Esophagus squamous epithelium (tissue), 5 donors: Measurements from ENCODE around the gene MOK. TPM values are rescaled to one million over a fixed set of nuclear protein-coding genes. Genes with fewer than 3 reads are reported as not detected.

ENCODE experiments used
- DNase-seq: peaks from one replicate; lab custom pipeline; 2025; lab: John Stamatoyannopoulos, UW
- H3K27ac ChIP-seq, 4 donors: fragments of 200-600 bp; sonication (generic); one replicate each; pipeline ENCODE4 v1.5.1; 2016 to 2019; ENCODE audit warnings: mild to moderate bottlenecking in 1 of 4
- H3K27me3 ChIP-seq, 4 donors: fragments of 200-600 bp; sonication (generic); 1 replicate in 3 of 4; 2 replicates in 1 of 4; pipeline versions ENCODE4 v1.5.1 to v1.6.0; 2017 to 2021; ENCODE audit warnings: antibody characterized with exemption in 1 of 4
- H3K36me3 ChIP-seq, 3 donors: fragments of 200-600 bp; sonication (generic); one replicate each; pipeline ENCODE4 v1.5.1; 2016 to 2019
- H3K4me1 ChIP-seq, 3 donors: fragments of 200-600 bp; sonication (generic); one replicate each; pipeline ENCODE4 v1.5.1; 2017 to 2019
- H3K4me3 ChIP-seq, 4 donors: fragments of 200-600 bp; sonication (generic); 1 replicate in 3 of 4; 2 replicates in 1 of 4; pipeline ENCODE4 v1.5.1; 2016 to 2019; ENCODE audit warnings: mild to moderate bottlenecking in 2 of 4, moderate library complexity in 1 of 4
- H3K9me3 ChIP-seq, 3 donors: fragments of 200-600 bp; sonication (generic); one replicate each; pipeline ENCODE4 v1.5.1; 2016 to 2019
- CTCF ChIP-seq, 6 experiments: fragments of 450-650 bp in 4 of 6; fragments of 200-600 bp in 2 of 6; sonication (generic) in 2 of 6; IDR thresholded peaks; one replicate each; pipeline ENCODE4 v1.5.1; 2016 to 2019; ENCODE audit warnings: antibody characterized with exemption in 6 of 6, mild to moderate bottlenecking in 4 of 6, moderate library complexity in 4 of 6
- POLR2A ChIP-seq, 4 donors: fragments of 450-650 bp; IDR thresholded peaks; one replicate each; pipeline ENCODE4 v1.6.1; 2017; ENCODE audit warnings: antibody characterized with exemption in 4 of 4, mild to moderate bottlenecking in 4 of 4, moderate library complexity in 3 of 4
- WGBS, 2 donors: methylation state at CpG; one replicate each; pipeline ENCODE4 v1.1.5; 2018; 5-methylcytosine and 5-hydroxymethylcytosine counted together
- intact Hi-C: fragments of 100-400 bp; cut with DNase I; formaldehyde crosslinking; loops from one replicate; pipeline ENCODE4 v1.15.0; 2022
- total RNA-seq, 4 donors: library from RNA; depleted of rRNA; stranded (reverse); fragments of >200 nt; gene quantifications; one replicate each; pipeline ENCODE4 v1.1.0, GENCODE V29; 2016
- donor health status: DM: yes; HTN: yes; CAD: no.

The MOK gene
- total RNA-seq, 4 donors from 2014 or later = 6.2 to 8.3 (median 6.4) TPM

GRCh38 chr14:102192840-102193502, 112.0 kb downstream of the MOK start:
- intact Hi-C loops = no loop called here
- Histone ChIP-seq H3K27me3 (no peaks in the 10 kb centered on the region), H3K36me3 (peaks cover 0 to 30% (median 0%) of the 10 kb centered on the region in 3 donors), H3K4me1 (peaks cover 4 to 59% (median 14%) of the 10 kb centered on the region in 3 donors), H3K4me3 (no peak overlapping the region), H3K27ac (no peak overlapping the region), H3K9me3 (no peaks in the 10 kb centered on the region)
- WGBS, 2 donors = 88 to 93% methylated on average over 13 of the region's 13 CpGs
- no peak for DNase-seq
- TF ChIP-seq POLR2A (IDR thresholded peaks at IDR 0.05) = no peak
- no peak for TF ChIP-seq CTCF (IDR thresholded peaks at IDR 0.05)

- TF ChIP-seq CTCF (IDR thresholded peaks at IDR 0.05) = no peak
- TF ChIP-seq POLR2A (IDR thresholded peaks at IDR 0.05) = no peak
These were observed 115.1 kb downstream of the MOK start for GRCh38 chr14:102189874-102190273.

GRCh38 chr14:102188187-102188586, 116.8 kb downstream of the MOK start:
- 60 to 67% methylated on average over 1 of the region's 1 CpG for WGBS, 2 donors
- Histone ChIP-seq H3K27me3 (no peaks in the 10 kb centered on the region), H3K36me3 (no peaks in the 10 kb centered on the region), H3K4me1 (peaks cover 22 to 65% (median 30%) of the 10 kb centered on the region in 3 donors), H3K9me3 (no peaks in the 10 kb centered on the region), H3K27ac (peak overlapping the region; percentile 72 to 85 (median 83)), H3K4me3 (no peak overlapping the region)
- intact Hi-C loops = no loop called here
- TF ChIP-seq CTCF (IDR thresholded peaks at IDR 0.05) = no peak
- no peak for TF ChIP-seq POLR2A (IDR thresholded peaks at IDR 0.05)
- DNase-seq = no peak

More at GRCh38 chr14:102189874-102190273, 115.1 kb downstream of the MOK start:
- Histone ChIP-seq H3K9me3 (no peaks in the 10 kb centered on the region), H3K4me1 (peaks cover 22 to 67% (median 30%) of the 10 kb centered on the region in 3 donors), H3K27me3 (no peaks in the 10 kb centered on the region), H3K4me3 (no peak overlapping the region), H3K27ac (no peak overlapping the region), H3K36me3 (peaks cover 0 to 1% (median 0%) of the 10 kb centered on the region in 3 donors)
- 96 to 97% methylated on average over 5 of the region's 5 CpGs for WGBS, 2 donors
- no peak for DNase-seq
- intact Hi-C loops = no loop called here

GRCh38 chr14:102187568-102188001, 117.4 kb downstream of the MOK start:
- Histone ChIP-seq H3K9me3 (no peaks in the 10 kb centered on the region), H3K4me3 (peak overlapping the region in 3 of 4 donors; percentile 15 to 45 (median 19)), H3K36me3 (no peaks in the 10 kb centered on the region), H3K4me1 (peaks cover 26 to 71% (median 30%) of the 10 kb centered on the region in 3 donors), H3K27ac (peak overlapping the region; percentile 72 to 85 (median 83)), H3K27me3 (no peaks in the 10 kb centered on the region)
- WGBS, 2 donors = 38 to 58% methylated on average over 4 of the region's 4 CpGs
- intact Hi-C loops = no loop called here
- TF ChIP-seq CTCF (IDR thresholded peaks at IDR 0.05) (no peak), POLR2A (IDR thresholded peaks at IDR 0.05) (no peak)
- no peak for DNase-seq

- no peak for TF ChIP-seq POLR2A (IDR thresholded peaks at IDR 0.05)
- TF ChIP-seq CTCF (IDR thresholded peaks at IDR 0.05) = no peak
- 28 to 38% methylated on average over 3 of the region's 3 CpGs for WGBS, 2 donors
- intact Hi-C loops = no loop called here
- H3K4me3 ChIP-seq = peak overlapping the region in 3 of 4 donors; percentile 15 to 45 (median 19)
- H3K4me1 ChIP-seq = peaks cover 26 to 76% (median 30%) of the 10 kb centered on the region in 3 donors
- H3K9me3 ChIP-seq = no peaks in the 10 kb centered on the region
- no peaks in the 10 kb centered on the region for H3K27me3 ChIP-seq
- peak overlapping the region; percentile 72 to 85 (median 83) for H3K27ac ChIP-seq
- no peaks in the 10 kb centered on the region for H3K36me3 ChIP-seq
- DNase-seq = no peak
These were observed 117.9 kb downstream of the MOK start for GRCh38 chr14:102187044-102187443.
